K562 (cell line): Measurements from ENCODE around the gene ITGAV. TPM values are rescaled to one million over a fixed set of nuclear protein-coding genes. Genes with fewer than 3 reads are reported as not detected.

Experiments
- ATAC-seq: fragments of 200-7000 bp; cut with Tn5 transposase; 3 replicates; pipeline ENCODE4 v1.9.1; 2020; ENCODE audit warnings: moderate library complexity
- BruUV-seq: library from RNA; stranded (reverse); fragments of 400-500 nt; replicated peaks from 2 replicates; lab custom pipeline; 2021; lab: Mats Ljungman, UMichigan
- CTCF ChIA-PET: fragments of 300-600 bp; formaldehyde crosslinking; extraction: SDS; loops from one replicate; lab custom pipeline; 2021; ENCODE audit warnings: low intra/inter-chr PET ratio; lab: Yijun Ruan, JAX
- POLR2A ChIA-PET: fragments of 300-600, 350-650 bp; sonication (Branson Sonifier 250); formaldehyde crosslinking; extraction: SDS; loops from one replicate; lab custom pipeline; 2021; ENCODE audit warnings: antibody characterized with exemption, inconsistent platforms; lab: Yijun Ruan, JAX
- DNase-seq, 4 experiments: peaks; one replicate each; pipeline versions ENCODE4 v3.0.0 to v3.0.0-alpha.2; 2011 to 2018; ENCODE audit warnings: low spot score in 3 of 4, mixed read lengths in 3 of 4; ENCODE audit errors: extremely low read depth in 1 of 4
- FAIRE-seq: peaks from 2 replicates; lab custom pipeline; 2011; peaks lifted over from hg19 to GRCh38; lab: Jason Lieb, UNC
- H2AFZ ChIP-seq: 2 replicates; pipeline ENCODE4 v1.6.0; 2011; ENCODE audit warnings: low read depth, low read length, control low read depth, inconsistent platforms
- H3K27ac ChIP-seq: fragments of 200-600 bp; 3 replicates; pipeline ENCODE4 v1.8.0; 2011; ENCODE audit warnings: low read depth, mild to moderate bottlenecking, control low read depth, inconsistent platforms, low read length, moderate library complexity, mixed read lengths; ENCODE audit errors: extremely low read depth
- H3K27me3 ChIP-seq, 2 experiments: fragments of 300-600 bp in 1 of 2; 2 replicates in 1 of 2; 3 replicates in 1 of 2; pipeline versions ENCODE4 v1.6.0 to v1.8.0; 2011; ENCODE audit warnings: inconsistent platforms in 2 of 2, low read length in 2 of 2, mild to moderate bottlenecking in 1 of 2, mixed read lengths in 1 of 2, moderate library complexity in 1 of 2; ENCODE audit not compliant: control insufficient read depth in 2 of 2, insufficient read depth in 2 of 2
- H3K36me3 ChIP-seq: fragments of 300-600 bp; 3 replicates; pipeline ENCODE4 v1.8.0; 2011; ENCODE audit warnings: mild to moderate bottlenecking, low read length, inconsistent platforms; ENCODE audit not compliant: control insufficient read depth, insufficient read depth
- H3K4me1 ChIP-seq, 2 experiments: fragments of 200-600 bp in 1 of 2; replicated peaks in 1 of 2; 2 replicates in 1 of 2; 3 replicates in 1 of 2; pipeline versions ENCODE4 v1.5.1 to v1.8.0; 2011; ENCODE audit warnings: inconsistent platforms in 2 of 2, low read length in 2 of 2, mild to moderate bottlenecking in 1 of 2, mixed read lengths in 1 of 2, moderate library complexity in 1 of 2; ENCODE audit not compliant: control insufficient read depth in 2 of 2, insufficient read depth in 2 of 2
- H3K4me2 ChIP-seq: 2 replicates; pipeline ENCODE4 v1.6.1; 2011; ENCODE audit warnings: low read length, control low read depth, inconsistent platforms, mixed read lengths; ENCODE audit not compliant: insufficient read depth
- H3K4me3 ChIP-seq: fragments of 200-600 bp; sonication (generic), shearing (Covaris generic); 2 replicates; pipeline ENCODE4 v1.5.1; 2016; ENCODE audit warnings: control low read depth, inconsistent platforms
- H3K79me2 ChIP-seq: fragments of 200-600 bp; 3 replicates; pipeline ENCODE4 v1.8.0; 2011; ENCODE audit warnings: low read length, inconsistent platforms; ENCODE audit not compliant: control insufficient read depth, insufficient read depth
- H3K9ac ChIP-seq, 2 experiments: 2 replicates each; pipeline versions ENCODE4 v1.6.0 to v1.6.1; 2011; ENCODE audit warnings: low read depth in 2 of 2, low read length in 2 of 2, control low read depth in 1 of 2, inconsistent platforms in 1 of 2, mild to moderate bottlenecking in 1 of 2, mixed read lengths in 1 of 2; ENCODE audit not compliant: insufficient read depth in 1 of 2
- H3K9me1 ChIP-seq: one replicate; pipeline ENCODE4 v1.6.0; 2011; ENCODE audit warnings: inconsistent platforms, mild to moderate bottlenecking, low read length, moderate library complexity; ENCODE audit not compliant: control insufficient read depth, insufficient read depth
- H3K9me3 ChIP-seq: replicated peaks from 2 replicates; pipeline ENCODE4 v1.5.1; 2011; ENCODE audit warnings: low read depth, low read length, inconsistent platforms; ENCODE audit not compliant: control insufficient read depth, insufficient read depth
- H4K20me1 ChIP-seq: replicated peaks from 2 replicates; pipeline ENCODE4 v1.6.1; 2011; ENCODE audit warnings: low read length, inconsistent platforms, mixed read lengths; ENCODE audit not compliant: control insufficient read depth, insufficient read depth
- ATF7 ChIP-seq: fragments of 450-650 bp; IDR thresholded peaks from 2 replicates; pipeline ENCODE4 v1.7.1; 2014; ENCODE audit warnings: mild to moderate bottlenecking, moderate library complexity
- CREBBP ChIP-seq: IDR thresholded peaks from one replicate; pipeline ENCODE4 v1.6.1; 2012; ENCODE audit warnings: low read depth, mild to moderate bottlenecking, control low read depth, inconsistent platforms, low read length
- ELF2 ChIP-seq: fragments of 250-450 bp; sonication (Bioruptor Pico); IDR thresholded peaks from 2 replicates; pipeline ENCODE4 v1.5.0; 2021; ENCODE audit warnings: mild to moderate bottlenecking
- ETV6 ChIP-seq, 3 experiments: fragments of 150-350 bp in 1 of 3; sonication (generic) in 1 of 3; formaldehyde crosslinking in 1 of 3; IDR thresholded peaks; 2 replicates each; pipeline versions ENCODE4 v1.6.1 to v1.8.0; 2014 to 2022; ENCODE audit warnings: borderline replicate concordance in 2 of 3, low read depth in 2 of 3, antibody characterized with exemption in 1 of 3, low read length in 1 of 3, mild to moderate bottlenecking in 1 of 3, missing genetic modification reagents in 1 of 3
- GABPB2 ChIP-seq: fragments of 250-450 bp; sonication (Bioruptor Pico); conservative IDR thresholded peaks from 2 replicates; pipeline ENCODE4 v1.5.1; 2021; ENCODE audit warnings: mild to moderate bottlenecking
- GTF2E2 ChIP-seq: fragments of 200-800 bp; sonication (Bioruptor generic); IDR thresholded peaks from 2 replicates; pipeline ENCODE4 v1.6.1; 2016; ENCODE audit warnings: missing genetic modification characterization, missing compliant biosample characterization
- HNRNPL ChIP-seq: fragments of 200-400 bp; formaldehyde crosslinking; IDR thresholded peaks from 2 replicates; pipeline ENCODE4 v1.6.1; 2017; ENCODE audit warnings: low read depth, mild to moderate bottlenecking, low read length
- NCOA6 ChIP-seq: fragments of 450-650 bp; IDR thresholded peaks from 2 replicates; pipeline ENCODE4 v1.6.1; 2017; ENCODE audit warnings: mild to moderate bottlenecking
- SMAD1 ChIP-seq: fragments of 150-350 bp; IDR thresholded peaks from 2 replicates; pipeline ENCODE4 v1.6.1; 2014; ENCODE audit warnings: low read length, low read depth; ENCODE audit not compliant: partially characterized antibody
- SRSF7 ChIP-seq: fragments of 200-400 bp; formaldehyde crosslinking; optimal IDR thresholded peaks from 2 replicates; pipeline ENCODE3; 2017; ENCODE audit warnings: mild to moderate bottlenecking, low read depth, low read length
- TAF1 ChIP-seq: IDR thresholded peaks from 2 replicates; pipeline ENCODE4 v1.6.1; 2011; ENCODE audit warnings: mild to moderate bottlenecking, low read length, moderate library complexity; ENCODE audit not compliant: insufficient read depth, control insufficient read depth, severe bottlenecking; ENCODE audit errors: extremely low read depth
- THAP7 ChIP-seq: fragments of 250-450 bp; sonication (Bioruptor Pico); IDR thresholded peaks from 2 replicates; pipeline ENCODE4 v1.5.0; 2021
- U2AF1 ChIP-seq: fragments of 200-400 bp; formaldehyde crosslinking; optimal IDR thresholded peaks from 2 replicates; pipeline ENCODE3; 2017; ENCODE audit warnings: mild to moderate bottlenecking, low read depth, low read length, moderate library complexity
- ZNF184 ChIP-seq: sonication (generic); formaldehyde crosslinking; IDR thresholded peaks from 2 replicates; pipeline ENCODE4 v1.5.0; 2020; ENCODE audit warnings: missing genetic modification reagents
- ZNF354B ChIP-seq: fragments of 250-450 bp; sonication (Bioruptor Pico); IDR thresholded peaks from 2 replicates; pipeline ENCODE4 v1.4.0; 2020
- ZNF639 ChIP-seq, 2 experiments: fragments of 200-800 bp in 1 of 2; sonication (Bioruptor generic) in 1 of 2; sonication (generic) in 1 of 2; formaldehyde crosslinking in 1 of 2; IDR thresholded peaks in 1 of 2; conservative IDR thresholded peaks in 1 of 2; 2 replicates each; pipeline versions ENCODE4 v1.5.0 to v1.6.1; 2016 to 2020; ENCODE audit warnings: missing compliant biosample characterization in 1 of 2, missing genetic modification characterization in 1 of 2, missing genetic modification reagents in 1 of 2
- ZSCAN32 ChIP-seq: fragments of 450-650 bp; formaldehyde crosslinking; IDR thresholded peaks from 2 replicates; pipeline ENCODE4 v1.4.0; 2020; ENCODE audit warnings: mild to moderate bottlenecking, moderate library complexity
- WGBS: fragments of 100-300 bp; shearing (Covaris generic); methylation state at CpG from one replicate; pipeline ENCODE4 v1.1.6; 2016; ENCODE audit warnings: low coverage, mixed read lengths; ENCODE audit not compliant: insufficient coverage; ENCODE audit errors: missing lambda C conversion rate; 5-methylcytosine and 5-hydroxymethylcytosine counted together
- in situ Hi-C: fragments of 300-500 bp; cut with MboI; formaldehyde crosslinking; loops from 4 replicates; pipeline ENCODE4 v1.15.0; 2018; ENCODE audit warnings: inconsistent platforms, mixed read lengths
- intact Hi-C: fragments of 100-400 bp; cut with micrococcal nuclease; formaldehyde crosslinking; loops from 2 replicates; pipeline ENCODE4 v1.14.2; 2022
- polyA plus RNA-seq, 8 experiments: library from polyadenylated mRNA; depleted of rRNA in 4 of 8; stranded (reverse) in 5 of 8; unstranded in 3 of 8; fragments of >200 nt; fragmentation: Nextera tagmentation in 2 of 8; fragmentation: Illumina TruSeq in 1 of 8; extraction: Ambion mirVana in 2 of 8; extraction: Trizol in 1 of 8; gene quantifications; 2 replicates each; pipeline versions ENCODE4 v1.2.1 to v1.2.3, GENCODE V29; 2011 to 2014; ENCODE audit warnings: inconsistent platforms in 1 of 8, missing spikeins in 1 of 8
- total RNA-seq, 7 experiments: library from RNA; depleted of rRNA in 6 of 7; stranded (reverse); fragments of >200 nt in 6 of 7; fragmentation: Illumina TruSeq in 2 of 7; extraction: Trizol in 2 of 7; gene quantifications; 2 replicates each; pipeline versions ENCODE4 v1.2.1 to v1.2.3, GENCODE V29; 2011 to 2021; ENCODE audit warnings: low replicate concordance in 1 of 7

The ITGAV gene
- total and polyA plus RNA-seq, 9 of the 15 experiments (the other 6 are each of a cell fraction or from before 2014, with no cell fraction given) = 3.7 to 17.7 (median 10.7) TPM

- in situ Hi-C loops (no loop called here), intact Hi-C loops (loop anchor here (5.0 to 10.0 kb wide), 2 partner anchors 83 to 954 kb away; no protein-coding TSS in a partner anchor)
- peak overlapping the region; percentile 77 for H3K4me3 ChIP-seq
- no peaks in the 10 kb centered on the region for H3K36me3 ChIP-seq
- no peaks in the 10 kb centered on the region for H3K27me3 ChIP-seq
- peak overlapping the region; percentile 76 to 98 for H3K9ac ChIP-seq
- peak overlapping the region; percentile 78 for H3K27ac ChIP-seq
- no peaks in the 10 kb centered on the region for H4K20me1 ChIP-seq
- no peaks in the 10 kb centered on the region for H3K9me3 ChIP-seq
- ChIA-PET CTCF (no interaction called here), POLR2A (interaction anchor here (1.1 to 1.8 kb wide), 6 partner anchors 8 to 104 kb away, joined by 3 to 12 read pairs (median 6); partner anchors contain the start of gene ZC3H15)
- peak overlapping the region; percentile 98 for H2AFZ ChIP-seq
- H3K4me2 ChIP-seq = peak overlapping the region; percentile 92
- no peak for FAIRE-seq
- 2% methylated on average over 25 of the region's 32 CpGs for WGBS
- peak; percentile 47 for ATAC-seq
- H3K9me1 ChIP-seq = no peaks in the 10 kb centered on the region
- H3K4me1 ChIP-seq = peaks cover 18 to 21% of the 10 kb centered on the region in 2 experiments; a peak in 4 of 5 replicates
- peak; percentile 44 to 57 (median 45) for DNase-seq
- no TSS peak for BruUV-seq
- peaks cover 43% of the 10 kb centered on the region for H3K79me2 ChIP-seq
- TF ChIP-seq U2AF1 = peak; percentile 7
- TF ChIP-seq SRSF7 = no peak
- 0 out of 4 replicates have a peak, but pooled peaks of 1 of the 2 experiments have one; percentile 2 for TF ChIP-seq ETV6 (IDR thresholded peaks at IDR 0.05; ENCODE audit: borderline replicate concordance in 1 of 2, low read depth in 2 of 2, low read length in 1 of 2)
- TF ChIP-seq ETV6 (CRISPR knock-in tag; IDR thresholded peaks at IDR 0.05; ENCODE audit: borderline replicate concordance) = no peak
- TF ChIP-seq SMAD1 = no peak
- TF ChIP-seq ELF2 (CRISPR knock-in tag) = no peak
- TF ChIP-seq ZNF639 (CRISPR knock-in tag; conservative IDR thresholded peaks at IDR 0.05 in 1 of 2, IDR thresholded peaks at IDR 0.05 in 1 of 2) = 0 out of 4 replicates have a peak, but pooled peaks of 1 of the 2 experiments have one; percentile 0
- no peak for TF ChIP-seq ATF7
- no peak for TF ChIP-seq GABPB2 (CRISPR knock-in tag)
- TF ChIP-seq ZNF354B (CRISPR knock-in tag) = no peak
- peak; percentile 66; the same call in 1 of the 2 replicates for TF ChIP-seq NCOA6
- TF ChIP-seq CREBBP = no peak
- TF ChIP-seq ZNF184 (CRISPR knock-in tag) = no peak
- no peak for TF ChIP-seq TAF1
- 0 out of 2 replicates have a peak, but pooled peaks have one; percentile 9 for TF ChIP-seq HNRNPL
- TF ChIP-seq THAP7 (CRISPR knock-in tag) = no peak
- TF ChIP-seq GTF2E2 (tag) = peak; percentile 80; the same call in 1 of the 2 replicates
- TF ChIP-seq ZSCAN32 (CRISPR knock-in tag) = no peak
Observed at GRCh38 chr2:186590350-186590758, 498 bp downstream of the ITGAV start.
